Measurements from ENCODE around the gene EXOC6B. TPM values are rescaled to one million over a fixed set of nuclear protein-coding genes. Genes with fewer than 3 reads are reported as not detected.

EXOC6B gene
- polyA plus RNA-seq, 1 donor, result 11.5 TPM

DNA sequence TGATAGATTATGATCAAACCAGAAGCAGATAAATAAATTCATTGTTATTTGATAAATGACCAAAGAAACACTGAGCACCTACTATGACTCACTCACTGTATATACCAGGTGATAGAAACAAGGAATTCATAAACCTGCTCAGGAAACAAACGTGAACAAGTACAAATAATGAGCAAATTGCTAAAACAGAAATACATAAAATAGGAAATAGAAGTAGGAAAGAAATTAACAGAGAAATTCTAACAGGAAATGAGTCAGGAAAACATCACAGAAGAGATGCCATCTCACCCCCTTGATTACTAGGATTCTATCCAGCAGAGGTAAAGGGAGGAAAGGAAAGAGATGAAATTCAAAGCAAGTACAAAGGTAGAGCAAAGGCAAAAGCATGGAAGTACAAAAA, 31.3 kb downstream of the EXOC6B start:
- Histone ChIP-seq H3K4me3 (ENCODE audit: low read length) (no peak overlapping the region), H3K27ac (ENCODE audit: low read length) (no peak overlapping the region), H3K27me3 (ENCODE audit: control insufficient read depth, insufficient read depth, low read length) (no peaks in the 10 kb centered on the region), H3K36me3 (ENCODE audit: control insufficient read depth, insufficient read depth, low read length) (no peaks in the 10 kb centered on the region), H3K9me3 (ENCODE audit: control insufficient read depth, low read depth, low read length) (no peaks in the 10 kb centered on the region), H3K4me1 (ENCODE audit: control insufficient read depth, insufficient read depth, low read length) (no peaks in the 10 kb centered on the region)
- WGBS (ENCODE audit: insufficient coverage, low lambda C conversion rate), result 89% methylated on average over 1 of the region's 1 CpG
- no peak for DNase-seq

DNA sequence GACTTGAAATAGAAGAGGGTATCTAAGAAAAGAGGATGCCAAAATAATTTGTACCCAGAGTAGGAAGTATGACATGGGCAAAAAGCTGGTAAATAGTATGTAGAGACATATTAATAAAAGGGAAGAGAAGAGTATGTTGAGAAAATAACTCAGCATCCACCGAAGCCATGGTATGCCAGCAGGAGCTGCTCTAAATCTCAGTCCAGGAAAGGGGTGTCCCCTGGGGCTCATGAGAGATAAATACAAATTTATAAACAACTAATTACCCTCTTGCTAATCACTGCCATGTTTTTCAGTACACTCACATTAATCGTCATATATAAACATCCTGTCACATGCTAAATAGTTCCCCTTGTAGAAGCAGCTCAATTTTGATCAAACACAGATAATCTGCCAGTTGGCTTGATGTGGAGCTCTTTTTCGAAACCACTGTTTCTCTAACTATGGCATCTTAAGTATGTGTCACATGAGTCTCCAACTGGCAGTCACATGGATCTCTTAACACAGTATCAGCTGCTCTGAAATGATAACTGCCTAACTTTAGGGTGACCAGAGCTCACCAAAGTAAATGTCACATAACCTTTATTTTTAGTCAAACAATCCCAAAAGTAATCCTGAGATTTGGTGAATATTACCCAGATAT, 31.9 kb downstream of the EXOC6B start:
- Histone ChIP-seq H3K27me3 (ENCODE audit: control insufficient read depth, insufficient read depth, low read length) (no peaks in the 10 kb centered on the region), H3K9me3 (ENCODE audit: control insufficient read depth, low read depth, low read length) (no peaks in the 10 kb centered on the region), H3K36me3 (ENCODE audit: control insufficient read depth, insufficient read depth, low read length) (no peaks in the 10 kb centered on the region), H3K4me1 (ENCODE audit: control insufficient read depth, insufficient read depth, low read length) (no peaks in the 10 kb centered on the region), H3K4me3 (ENCODE audit: low read length) (no peak overlapping the region), H3K27ac (ENCODE audit: low read length) (no peak overlapping the region)
- DNase-seq, result peak; percentile 6 to 34
- WGBS (ENCODE audit: insufficient coverage, low lambda C conversion rate), result 100% methylated on average over 1 of the region's 3 CpGs

GRCh38 chr2:72789241-72789640, 36.6 kb downstream of the EXOC6B start:
- no peak overlapping the region for H3K4me3 ChIP-seq (ENCODE audit: low read length)
- H3K4me1 ChIP-seq (ENCODE audit: control insufficient read depth, insufficient read depth, low read length), result no peaks in the 10 kb centered on the region
- no peaks in the 10 kb centered on the region for H3K9me3 ChIP-seq (ENCODE audit: control insufficient read depth, low read depth, low read length)
- no peaks in the 10 kb centered on the region for H3K27me3 ChIP-seq (ENCODE audit: control insufficient read depth, insufficient read depth, low read length)
- 80% methylated on average over 1 of the region's 1 CpG for WGBS (ENCODE audit: insufficient coverage, low lambda C conversion rate)
- H3K27ac ChIP-seq (ENCODE audit: low read length), result no peak overlapping the region
- no peak for DNase-seq
- no peaks in the 10 kb centered on the region for H3K36me3 ChIP-seq (ENCODE audit: control insufficient read depth, insufficient read depth, low read length)

- Histone ChIP-seq H3K27me3 (ENCODE audit: control insufficient read depth, insufficient read depth, low read length) (no peaks in the 10 kb centered on the region), H3K27ac (ENCODE audit: low read length) (no peak overlapping the region), H3K9me3 (ENCODE audit: control insufficient read depth, low read depth, low read length) (no peaks in the 10 kb centered on the region), H3K4me1 (ENCODE audit: control insufficient read depth, insufficient read depth, low read length) (no peaks in the 10 kb centered on the region), H3K36me3 (ENCODE audit: control insufficient read depth, insufficient read depth, low read length) (no peaks in the 10 kb centered on the region), H3K4me3 (ENCODE audit: low read length) (no peak overlapping the region)
- no peak for DNase-seq
- no CpG with 5 or more reads among the region's 1 CpG for WGBS (ENCODE audit: insufficient coverage, low lambda C conversion rate)
Observed at GRCh38 chr2:72788756-72789155, 37.1 kb downstream of the EXOC6B start.

- H3K36me3 ChIP-seq (ENCODE audit: control insufficient read depth, insufficient read depth, low read length), result no peaks in the 10 kb centered on the region
- no peak overlapping the region for H3K27ac ChIP-seq (ENCODE audit: low read length)
- H3K4me1 ChIP-seq (ENCODE audit: control insufficient read depth, insufficient read depth, low read length), result no peaks in the 10 kb centered on the region
- H3K27me3 ChIP-seq (ENCODE audit: control insufficient read depth, insufficient read depth, low read length), result no peaks in the 10 kb centered on the region
- no CpG with 5 or more reads among the region's 1 CpG for WGBS (ENCODE audit: insufficient coverage, low lambda C conversion rate)
- no peak overlapping the region for H3K4me3 ChIP-seq (ENCODE audit: low read length)
- no peak for DNase-seq
- H3K9me3 ChIP-seq (ENCODE audit: control insufficient read depth, low read depth, low read length), result no peaks in the 10 kb centered on the region
Observed at GRCh38 chr2:72785517-72785916, 40.3 kb downstream of the EXOC6B start.

- no peak for DNase-seq
- Histone ChIP-seq H3K9me3 (ENCODE audit: control insufficient read depth, low read depth, low read length) (no peaks in the 10 kb centered on the region), H3K27me3 (ENCODE audit: control insufficient read depth, insufficient read depth, low read length) (no peaks in the 10 kb centered on the region), H3K4me1 (ENCODE audit: control insufficient read depth, insufficient read depth, low read length) (no peaks in the 10 kb centered on the region), H3K4me3 (ENCODE audit: low read length) (no peak overlapping the region), H3K36me3 (ENCODE audit: control insufficient read depth, insufficient read depth, low read length) (no peaks in the 10 kb centered on the region), H3K27ac (ENCODE audit: low read length) (no peak overlapping the region)
- 85% methylated on average over 3 of the region's 3 CpGs for WGBS (ENCODE audit: insufficient coverage, low lambda C conversion rate)
Observed at GRCh38 chr2:72782520-72782919, 43.3 kb downstream of the EXOC6B start.

- H3K4me3 ChIP-seq (ENCODE audit: low read length), result no peak overlapping the region
- H3K27ac ChIP-seq (ENCODE audit: low read length), result no peak overlapping the region
- WGBS (ENCODE audit: insufficient coverage, low lambda C conversion rate), result 60% methylated on average over 1 of the region's 5 CpGs
- no peaks in the 10 kb centered on the region for H3K4me1 ChIP-seq (ENCODE audit: control insufficient read depth, insufficient read depth, low read length)
- H3K36me3 ChIP-seq (ENCODE audit: control insufficient read depth, insufficient read depth, low read length), result no peaks in the 10 kb centered on the region
- no peaks in the 10 kb centered on the region for H3K27me3 ChIP-seq (ENCODE audit: control insufficient read depth, insufficient read depth, low read length)
- H3K9me3 ChIP-seq (ENCODE audit: control insufficient read depth, low read depth, low read length), result no peaks in the 10 kb centered on the region
- no peak for DNase-seq
Observed at GRCh38 chr2:72781480-72781879, 44.4 kb downstream of the EXOC6B start.

DNA sequence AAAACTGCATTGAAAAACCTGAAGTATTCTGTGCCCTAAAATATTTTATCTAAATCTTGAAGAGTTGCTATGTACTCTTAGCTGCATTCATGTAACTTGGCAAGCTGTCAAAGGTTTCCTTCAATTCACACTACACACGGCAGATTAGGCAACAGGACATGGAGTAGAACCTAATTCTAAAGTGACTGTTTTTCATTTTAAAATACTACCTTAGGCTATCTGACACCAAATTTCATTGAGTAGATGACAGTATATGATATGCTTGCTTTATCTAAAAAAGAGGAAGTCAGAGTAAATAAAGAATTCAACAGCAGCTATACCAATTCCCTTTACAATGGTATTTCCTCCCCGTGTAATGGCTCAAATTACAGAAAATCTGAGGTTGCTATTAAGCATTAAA, 45.4 kb downstream of the EXOC6B start:
- DNase-seq, result no peak
- WGBS (ENCODE audit: insufficient coverage, low lambda C conversion rate), result 50% methylated on average over 1 of the region's 2 CpGs
- Histone ChIP-seq H3K9me3 (ENCODE audit: control insufficient read depth, low read depth, low read length) (no peaks in the 10 kb centered on the region), H3K27ac (ENCODE audit: low read length) (no peak overlapping the region), H3K36me3 (ENCODE audit: control insufficient read depth, insufficient read depth, low read length) (no peaks in the 10 kb centered on the region), H3K27me3 (ENCODE audit: control insufficient read depth, insufficient read depth, low read length) (no peaks in the 10 kb centered on the region), H3K4me1 (ENCODE audit: control insufficient read depth, insufficient read depth, low read length) (no peaks in the 10 kb centered on the region), H3K4me3 (ENCODE audit: low read length) (no peak overlapping the region)

DNA sequence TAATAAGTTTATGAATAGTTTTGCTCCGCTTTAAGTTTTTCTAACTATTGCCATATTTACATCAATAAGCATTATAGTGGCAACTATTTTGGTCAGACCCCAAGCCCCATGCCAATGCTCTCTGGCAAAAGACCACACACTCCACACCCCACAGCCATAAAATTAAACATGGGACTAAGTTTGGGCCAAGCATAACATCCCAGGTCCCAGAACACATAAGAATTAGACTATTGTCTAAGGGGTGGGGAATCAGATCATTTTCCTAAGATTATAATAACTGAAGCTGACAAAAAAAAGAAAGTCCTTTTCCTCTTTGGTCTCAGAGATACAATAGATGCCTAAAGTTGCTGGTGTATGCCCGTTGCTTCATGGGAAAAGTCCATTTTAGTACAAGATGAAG, 46.3 kb downstream of the EXOC6B start:
- H3K36me3 ChIP-seq (ENCODE audit: control insufficient read depth, insufficient read depth, low read length), result no peaks in the 10 kb centered on the region
- no peaks in the 10 kb centered on the region for H3K4me1 ChIP-seq (ENCODE audit: control insufficient read depth, insufficient read depth, low read length)
- H3K27me3 ChIP-seq (ENCODE audit: control insufficient read depth, insufficient read depth, low read length), result no peaks in the 10 kb centered on the region
- no peak overlapping the region for H3K27ac ChIP-seq (ENCODE audit: low read length)
- DNase-seq, result no peak
- H3K4me3 ChIP-seq (ENCODE audit: low read length), result no peak overlapping the region
- no peaks in the 10 kb centered on the region for H3K9me3 ChIP-seq (ENCODE audit: control insufficient read depth, low read depth, low read length)
- WGBS (ENCODE audit: insufficient coverage, low lambda C conversion rate), result 100% methylated on average over 2 of the region's 2 CpGs

DNA sequence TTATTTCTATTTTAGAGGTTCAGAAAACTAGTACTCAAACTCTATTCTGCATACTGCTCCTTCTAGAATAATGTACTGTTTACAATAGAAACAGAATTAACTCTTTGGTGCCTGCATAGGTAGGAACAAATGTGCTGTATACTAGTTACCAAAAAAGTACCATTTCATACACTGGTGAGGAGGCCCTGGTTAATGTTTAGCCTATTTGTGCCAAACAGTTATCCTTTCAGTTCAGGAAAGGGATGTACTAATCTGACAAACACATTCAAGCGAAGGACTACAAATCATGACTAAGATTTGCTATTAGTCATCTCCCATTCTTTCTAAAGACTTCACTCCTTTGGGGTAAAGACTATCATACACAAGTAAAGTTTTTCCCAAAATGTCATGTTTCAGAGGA, 47.4 kb downstream of the EXOC6B start:
- Histone ChIP-seq H3K27me3 (ENCODE audit: control insufficient read depth, insufficient read depth, low read length) (no peaks in the 10 kb centered on the region), H3K9me3 (ENCODE audit: control insufficient read depth, low read depth, low read length) (no peaks in the 10 kb centered on the region), H3K27ac (ENCODE audit: low read length) (no peak overlapping the region), H3K36me3 (ENCODE audit: control insufficient read depth, insufficient read depth, low read length) (no peaks in the 10 kb centered on the region), H3K4me3 (ENCODE audit: low read length) (no peak overlapping the region), H3K4me1 (ENCODE audit: control insufficient read depth, insufficient read depth, low read length) (no peaks in the 10 kb centered on the region)
- no CpG with 5 or more reads among the region's 1 CpG for WGBS (ENCODE audit: insufficient coverage, low lambda C conversion rate)
- DNase-seq, result no peak

DNA sequence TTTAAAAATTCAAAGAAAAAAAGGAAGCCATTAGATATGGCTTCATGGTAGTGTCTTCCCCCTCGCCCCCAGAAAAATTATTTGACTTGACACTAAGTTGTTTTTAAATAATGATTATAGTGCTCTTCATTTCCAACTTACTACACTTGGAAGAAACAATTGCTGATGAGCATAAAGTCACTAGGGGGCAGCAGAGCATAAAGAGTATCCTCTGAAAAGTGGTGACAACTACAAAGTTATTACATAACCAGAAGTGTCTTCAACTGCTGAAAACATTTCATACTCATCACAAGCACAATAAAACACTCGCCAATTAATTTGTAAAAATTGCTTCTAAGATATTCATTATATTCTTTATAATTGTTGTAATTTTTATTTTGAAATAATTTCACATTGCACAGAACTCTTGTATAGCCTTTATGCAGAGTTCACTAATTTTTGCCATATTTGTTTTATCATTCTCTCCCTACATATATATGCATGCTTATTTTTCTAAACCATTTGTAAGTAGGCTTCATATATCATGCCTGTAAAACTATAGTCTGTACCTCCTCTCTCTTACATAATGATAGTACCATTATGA, 54.9 kb downstream of the EXOC6B start:
- H3K4me1 ChIP-seq (ENCODE audit: control insufficient read depth, insufficient read depth, low read length), result no peaks in the 10 kb centered on the region
- WGBS (ENCODE audit: insufficient coverage, low lambda C conversion rate), result 0% methylated on average over 2 of the region's 2 CpGs
- H3K27ac ChIP-seq (ENCODE audit: low read length), result no peak overlapping the region
- no peaks in the 10 kb centered on the region for H3K27me3 ChIP-seq (ENCODE audit: control insufficient read depth, insufficient read depth, low read length)
- no peak overlapping the region for H3K4me3 ChIP-seq (ENCODE audit: low read length)
- DNase-seq, result peak; percentile 35 to 56
- H3K36me3 ChIP-seq (ENCODE audit: control insufficient read depth, insufficient read depth, low read length), result no peaks in the 10 kb centered on the region
- no peaks in the 10 kb centered on the region for H3K9me3 ChIP-seq (ENCODE audit: control insufficient read depth, low read depth, low read length)

Measured in large intestine (tissue), 3 donors.